Activated naive CD8-positive, alpha-beta T cell treated with anti-CD3 and anti-CD28 coated beads for 36 hours (primary cell): Measurements from ENCODE around the gene PDE11A. TPM values are rescaled to one million over a fixed set of nuclear protein-coding genes. Genes with fewer than 3 reads are reported as not detected.

ENCODE experiments used
- DNase-seq: peaks from one replicate; pipeline ENCODE4 v3.0.0; 2021
- H3K27ac Mint-ChIP-seq: one replicate; pipeline ENCODE4 v1.8.0; 2022; ENCODE audit warnings: mild to moderate bottlenecking, moderate library complexity, mixed read lengths
- H3K27me3 Mint-ChIP-seq: one replicate; pipeline ENCODE4 v1.8.0; 2022; ENCODE audit warnings: mild to moderate bottlenecking, mixed read lengths
- H3K36me3 Mint-ChIP-seq: one replicate; pipeline ENCODE4 v1.8.0; 2021; ENCODE audit warnings: mild to moderate bottlenecking, mixed read lengths
- H3K4me1 Mint-ChIP-seq: one replicate; pipeline ENCODE4 v1.8.0; 2021; ENCODE audit warnings: mixed read lengths
- H3K4me3 Mint-ChIP-seq: one replicate; pipeline ENCODE4 v1.8.0; 2022; ENCODE audit warnings: mild to moderate bottlenecking, moderate library complexity, mixed read lengths
- H3K9me3 Mint-ChIP-seq: one replicate; pipeline ENCODE4 v1.8.0; 2022; ENCODE audit warnings: mixed read lengths
- total RNA-seq, 2 experiments: library from RNA; stranded (reverse); gene quantifications; one replicate each; pipeline ENCODE4 v1.2.3, GENCODE V29; 2021

The PDE11A gene
- total RNA-seq, 2 experiments from 2014 or later, result 0.10 TPM; not detected in 1

GRCh38 chr2:177783835-177784744 lies 288.5 kb downstream of the PDE11A start:
- H3K4me1 Mint-ChIP-seq, result peaks cover 36% of the 10 kb centered on the region
- peak overlapping the region; percentile 74 for H3K27ac Mint-ChIP-seq
- peak; percentile 4 for DNase-seq

GRCh38 chr2:177783091-177783490 lies 289.5 kb downstream of the PDE11A start:
- Mint-ChIP-seq H3K27ac (no peak overlapping the region), H3K9me3 (peaks cover 5% of the 10 kb centered on the region), H3K27me3 (peaks cover 4% of the 10 kb centered on the region), H3K4me3 (no peak overlapping the region), H3K4me1 (peaks cover 36% of the 10 kb centered on the region), H3K36me3 (no peaks in the 10 kb centered on the region)
- no peak for DNase-seq

More at GRCh38 chr2:177783835-177784744, 288.5 kb downstream of the PDE11A start:
- Mint-ChIP-seq H3K9me3 (peaks cover 7% of the 10 kb centered on the region), H3K27me3 (peaks cover 4% of the 10 kb centered on the region), H3K4me3 (peak overlapping the region; percentile 50), H3K36me3 (peaks cover 2% of the 10 kb centered on the region)

- no peak overlapping the region for H3K4me3 Mint-ChIP-seq
- DNase-seq, result no peak
- H3K4me1 Mint-ChIP-seq, result peaks cover 36% of the 10 kb centered on the region
- peaks cover 5% of the 10 kb centered on the region for H3K9me3 Mint-ChIP-seq
- no peaks in the 10 kb centered on the region for H3K36me3 Mint-ChIP-seq
- no peak overlapping the region for H3K27ac Mint-ChIP-seq
- H3K27me3 Mint-ChIP-seq, result peaks cover 4% of the 10 kb centered on the region
These were observed 290.0 kb downstream of the PDE11A start for GRCh38 chr2:177782613-177783012.

- no peak for DNase-seq
- no peak overlapping the region for H3K27ac Mint-ChIP-seq
- H3K4me3 Mint-ChIP-seq, result no peak overlapping the region
- peaks cover 4% of the 10 kb centered on the region for H3K27me3 Mint-ChIP-seq
- peaks cover 3% of the 10 kb centered on the region for H3K9me3 Mint-ChIP-seq
- peaks cover 19% of the 10 kb centered on the region for H3K4me1 Mint-ChIP-seq
- no peaks in the 10 kb centered on the region for H3K36me3 Mint-ChIP-seq
These were observed 294.1 kb downstream of the PDE11A start for GRCh38 chr2:177778472-177778871.

GRCh38 chr2:177772529-177772928 lies 300.0 kb downstream of the PDE11A start:
- no peak overlapping the region for H3K27ac Mint-ChIP-seq
- no peaks in the 10 kb centered on the region for H3K4me1 Mint-ChIP-seq
- no peaks in the 10 kb centered on the region for H3K36me3 Mint-ChIP-seq
- H3K9me3 Mint-ChIP-seq, result no peaks in the 10 kb centered on the region
- no peaks in the 10 kb centered on the region for H3K27me3 Mint-ChIP-seq
- H3K4me3 Mint-ChIP-seq, result no peak overlapping the region
- no peak for DNase-seq

GRCh38 chr2:177771191-177771590 lies 301.4 kb downstream of the PDE11A start:
- Mint-ChIP-seq H3K4me1 (no peaks in the 10 kb centered on the region), H3K27ac (no peak overlapping the region), H3K4me3 (no peak overlapping the region), H3K9me3 (no peaks in the 10 kb centered on the region), H3K36me3 (no peaks in the 10 kb centered on the region), H3K27me3 (no peaks in the 10 kb centered on the region)
- DNase-seq, result no peak

GRCh38 chr2:177767768-177768167 lies 304.8 kb downstream of the PDE11A start:
- Mint-ChIP-seq H3K36me3 (no peaks in the 10 kb centered on the region), H3K27me3 (peaks cover 8% of the 10 kb centered on the region), H3K9me3 (no peaks in the 10 kb centered on the region), H3K27ac (no peak overlapping the region), H3K4me1 (peaks cover 2% of the 10 kb centered on the region), H3K4me3 (no peak overlapping the region)
- no peak for DNase-seq

GRCh38 chr2:177765698-177766097 lies 306.9 kb downstream of the PDE11A start:
- peaks cover 2% of the 10 kb centered on the region for H3K4me1 Mint-ChIP-seq
- H3K9me3 Mint-ChIP-seq, result no peaks in the 10 kb centered on the region
- H3K4me3 Mint-ChIP-seq, result no peak overlapping the region
- no peak for DNase-seq
- H3K27me3 Mint-ChIP-seq, result peaks cover 13% of the 10 kb centered on the region
- H3K27ac Mint-ChIP-seq, result no peak overlapping the region
- no peaks in the 10 kb centered on the region for H3K36me3 Mint-ChIP-seq

- Mint-ChIP-seq H3K4me1 (peaks cover 2% of the 10 kb centered on the region), H3K4me3 (no peak overlapping the region), H3K9me3 (no peaks in the 10 kb centered on the region), H3K27ac (no peak overlapping the region), H3K36me3 (no peaks in the 10 kb centered on the region), H3K27me3 (peaks cover 17% of the 10 kb centered on the region)
- peak; percentile 74 for DNase-seq
These were observed 308.9 kb downstream of the PDE11A start for GRCh38 chr2:177763531-177764265.

GRCh38 chr2:177759443-177759842 lies 313.1 kb downstream of the PDE11A start:
- Mint-ChIP-seq H3K4me1 (peaks cover 2% of the 10 kb centered on the region), H3K4me3 (no peak overlapping the region), H3K27ac (no peak overlapping the region), H3K27me3 (peaks cover 22% of the 10 kb centered on the region), H3K9me3 (no peaks in the 10 kb centered on the region), H3K36me3 (no peaks in the 10 kb centered on the region)
- no peak for DNase-seq

GRCh38 chr2:177758591-177759371 lies 313.8 kb downstream of the PDE11A start:
- Mint-ChIP-seq H3K4me1 (peaks cover 2% of the 10 kb centered on the region), H3K9me3 (no peaks in the 10 kb centered on the region), H3K27me3 (peaks cover 22% of the 10 kb centered on the region), H3K4me3 (no peak overlapping the region), H3K27ac (no peak overlapping the region), H3K36me3 (no peaks in the 10 kb centered on the region)
- DNase-seq, result no peak

GRCh38 chr2:177756336-177756735 lies 316.2 kb downstream of the PDE11A start:
- Mint-ChIP-seq H3K27ac (no peak overlapping the region), H3K9me3 (no peaks in the 10 kb centered on the region), H3K4me3 (no peak overlapping the region), H3K27me3 (peaks cover 10% of the 10 kb centered on the region), H3K36me3 (no peaks in the 10 kb centered on the region), H3K4me1 (peaks cover 2% of the 10 kb centered on the region)
- no peak for DNase-seq

- H3K27ac Mint-ChIP-seq, result no peak overlapping the region
- no peak overlapping the region for H3K4me3 Mint-ChIP-seq
- no peaks in the 10 kb centered on the region for H3K36me3 Mint-ChIP-seq
- no peak for DNase-seq
- H3K27me3 Mint-ChIP-seq, result peaks cover 10% of the 10 kb centered on the region
- H3K9me3 Mint-ChIP-seq, result no peaks in the 10 kb centered on the region
- H3K4me1 Mint-ChIP-seq, result peaks cover 2% of the 10 kb centered on the region
These were observed 318.1 kb downstream of the PDE11A start for GRCh38 chr2:177754492-177754873.

- H3K27ac Mint-ChIP-seq, result no peak overlapping the region
- no peak for DNase-seq
- peaks cover 7% of the 10 kb centered on the region for H3K27me3 Mint-ChIP-seq
- no peaks in the 10 kb centered on the region for H3K9me3 Mint-ChIP-seq
- H3K36me3 Mint-ChIP-seq, result no peaks in the 10 kb centered on the region
- peaks cover 2% of the 10 kb centered on the region for H3K4me1 Mint-ChIP-seq
- no peak overlapping the region for H3K4me3 Mint-ChIP-seq
These were observed 318.7 kb downstream of the PDE11A start for GRCh38 chr2:177753682-177754491.
